ENCODE data around the gene FUZ.
A peak's percentile ranks its signal among the peaks of the same experiment; 100 is the strongest.

FUZ gene

GRCh38 chr19:49807058-49807903, 5.8 kb downstream of the FUZ start:
- H3K9ac ChIP-seq (ENCODE audit: low read length), result no peak overlapping the region
- no peaks in the 10 kb centered on the region for H3F3A ChIP-seq (ENCODE audit: insufficient read depth, low read length)
- no peaks in the 10 kb centered on the region for H4K20me1 ChIP-seq (ENCODE audit: insufficient read depth, low read length)
- no peak overlapping the region for H2AFZ ChIP-seq (ENCODE audit: low read length)
- TF ChIP-seq EZH2 (IDR thresholded peaks at IDR 0.05; ENCODE audit: borderline replicate concordance, low read length) (no peak), CTCF (IDR thresholded peaks at IDR 0.05; ENCODE audit: low read length) (no peak)
- H3K4me3 ChIP-seq (ENCODE audit: low read depth, low read length, poor library complexity, severe bottlenecking), result no peak overlapping the region
- no peak overlapping the region for H3K4me2 ChIP-seq (ENCODE audit: low read length)
- H3K27ac ChIP-seq (ENCODE audit: low read depth, low read length, poor library complexity, severe bottlenecking), result peak overlapping the region; percentile 58
- H3K9me3 ChIP-seq (ENCODE audit: low read length), result no peaks in the 10 kb centered on the region
- H3K9me2 ChIP-seq (ENCODE audit: low read depth, low read length), result no peaks in the 10 kb centered on the region
- H3K27me3 ChIP-seq (ENCODE audit: insufficient read depth, low read length), result no peaks in the 10 kb centered on the region
- peaks cover 31% of the 10 kb centered on the region for H3K4me1 ChIP-seq (ENCODE audit: insufficient read depth, low read length, severe bottlenecking)
- no peaks in the 10 kb centered on the region for H3K79me2 ChIP-seq (ENCODE audit: insufficient read depth, low read length)
- H3K36me3 ChIP-seq (ENCODE audit: insufficient read depth, low read length), result peaks cover 49% of the 10 kb centered on the region

- H2AFZ ChIP-seq (ENCODE audit: low read length), result no peak overlapping the region
- H3K4me1 ChIP-seq (ENCODE audit: insufficient read depth, low read length, severe bottlenecking), result peaks cover 27% of the 10 kb centered on the region
- H3K79me2 ChIP-seq (ENCODE audit: insufficient read depth, low read length), result no peaks in the 10 kb centered on the region
- no peak overlapping the region for H3K4me2 ChIP-seq (ENCODE audit: low read length)
- H3K9me3 ChIP-seq (ENCODE audit: low read length), result no peaks in the 10 kb centered on the region
- H4K20me1 ChIP-seq (ENCODE audit: insufficient read depth, low read length), result no peaks in the 10 kb centered on the region
- H3K36me3 ChIP-seq (ENCODE audit: insufficient read depth, low read length), result peaks cover 54% of the 10 kb centered on the region
- no peak overlapping the region for H3K9ac ChIP-seq (ENCODE audit: low read length)
- no peak for TF ChIP-seq EZH2 (IDR thresholded peaks at IDR 0.05; ENCODE audit: borderline replicate concordance, low read length)
- no peak for TF ChIP-seq CTCF (IDR thresholded peaks at IDR 0.05; ENCODE audit: low read length)
- no peaks in the 10 kb centered on the region for H3K27me3 ChIP-seq (ENCODE audit: insufficient read depth, low read length)
- no peaks in the 10 kb centered on the region for H3K9me2 ChIP-seq (ENCODE audit: low read depth, low read length)
- no peaks in the 10 kb centered on the region for H3F3A ChIP-seq (ENCODE audit: insufficient read depth, low read length)
- H3K4me3 ChIP-seq (ENCODE audit: low read depth, low read length, poor library complexity, severe bottlenecking), result no peak overlapping the region
- H3K27ac ChIP-seq (ENCODE audit: low read depth, low read length, poor library complexity, severe bottlenecking), result no peak overlapping the region
Observed at GRCh38 chr19:49806620-49806959, 6.5 kb downstream of the FUZ start.

DNA sequence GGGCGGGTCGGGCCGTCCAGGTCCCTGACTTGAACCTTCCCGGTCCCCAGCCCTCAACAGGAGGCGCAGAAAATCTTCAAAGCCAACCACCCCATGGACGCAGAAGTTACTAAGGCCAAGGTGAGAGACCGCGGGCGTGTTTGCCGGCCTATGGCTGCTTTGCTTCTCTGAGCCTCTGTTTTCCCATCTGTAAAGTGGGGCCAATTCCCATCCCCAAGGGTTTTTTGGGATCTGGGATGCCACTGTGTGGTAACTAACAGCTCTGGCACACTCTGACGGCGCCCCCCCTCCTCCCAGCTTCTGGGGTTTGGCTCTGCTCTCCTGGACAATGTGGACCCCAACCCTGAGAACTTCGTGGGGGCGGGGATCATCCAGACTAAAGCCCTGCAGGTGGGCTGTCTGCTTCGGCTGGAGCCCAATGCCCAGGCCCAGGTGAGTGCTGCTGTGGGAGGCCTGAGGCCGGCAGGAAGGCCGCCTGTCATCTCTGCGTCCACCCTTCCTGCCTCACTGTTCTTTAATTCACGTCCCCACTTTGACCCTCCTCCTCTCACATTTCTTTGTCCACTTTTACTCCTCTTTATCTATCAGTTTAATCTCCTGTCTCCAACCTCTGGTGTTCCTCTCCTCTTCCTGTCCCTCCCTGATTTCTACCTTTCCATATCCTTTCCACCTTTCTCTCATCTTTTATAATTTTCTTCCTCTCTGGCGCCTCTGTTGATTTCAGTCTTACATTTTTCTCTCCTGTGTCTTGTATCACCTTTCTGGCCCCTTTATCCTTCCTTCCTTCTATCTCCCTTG, 7.1 kb downstream of the FUZ start:
- no peaks in the 10 kb centered on the region for H3K27me3 ChIP-seq (ENCODE audit: insufficient read depth, low read length)
- H3K27ac ChIP-seq (ENCODE audit: low read depth, low read length, poor library complexity, severe bottlenecking), result no peak overlapping the region
- peaks cover 57% of the 10 kb centered on the region for H3K36me3 ChIP-seq (ENCODE audit: insufficient read depth, low read length)
- peaks cover 21% of the 10 kb centered on the region for H3K4me1 ChIP-seq (ENCODE audit: insufficient read depth, low read length, severe bottlenecking)
- no peak overlapping the region for H2AFZ ChIP-seq (ENCODE audit: low read length)
- no peaks in the 10 kb centered on the region for H3K9me2 ChIP-seq (ENCODE audit: low read depth, low read length)
- H4K20me1 ChIP-seq (ENCODE audit: insufficient read depth, low read length), result no peaks in the 10 kb centered on the region
- H3F3A ChIP-seq (ENCODE audit: insufficient read depth, low read length), result no peaks in the 10 kb centered on the region
- TF ChIP-seq EZH2 (IDR thresholded peaks at IDR 0.05; ENCODE audit: borderline replicate concordance, low read length), result no peak
- TF ChIP-seq CTCF (IDR thresholded peaks at IDR 0.05; ENCODE audit: low read length), result no peak
- H3K4me3 ChIP-seq (ENCODE audit: low read depth, low read length, poor library complexity, severe bottlenecking), result no peak overlapping the region
- no peak overlapping the region for H3K9ac ChIP-seq (ENCODE audit: low read length)
- no peaks in the 10 kb centered on the region for H3K79me2 ChIP-seq (ENCODE audit: insufficient read depth, low read length)
- no peaks in the 10 kb centered on the region for H3K9me3 ChIP-seq (ENCODE audit: low read length)
- H3K4me2 ChIP-seq (ENCODE audit: low read length), result no peak overlapping the region

All from OCI-LY1 (cell line).